Choroid plexus epithelial cell (primary cell): ENCODE results near the gene CKAP5.
"Not testable (repeated sequence)": the region's sequence is repeated elsewhere in the genome, so short reads cannot be mapped to it uniquely, and the experiment has no call there.

Source experiments
- DNase-seq: peaks from one replicate; pipeline ENCODE4 v3.0.0-alpha.2; 2010; ENCODE audit warnings: low read depth
- H3K4me3 ChIP-seq: 2 replicates; pipeline ENCODE4 v1.5.1; 2011; ENCODE audit warnings: low read depth, mild to moderate bottlenecking, control low read depth, low read length, moderate library complexity
- CTCF ChIP-seq: conservative IDR thresholded peaks from 2 replicates; pipeline ENCODE4 v1.5.1; 2011; ENCODE audit warnings: low read depth, mild to moderate bottlenecking, control low read depth, inconsistent platforms, low read length, moderate library complexity

CKAP5 gene

GRCh38 chr11:46712874-46713576 lies 133.1 kb downstream of the CKAP5 start:
- no peak overlapping the region for H3K4me3 ChIP-seq
- no peak for TF ChIP-seq CTCF
- no peak for DNase-seq

- peak; percentile 58 for DNase-seq
- no peak for TF ChIP-seq CTCF
- H3K4me3 ChIP-seq = no peak overlapping the region
Observed at GRCh38 chr11:46711303-46711702, 134.8 kb downstream of the CKAP5 start.

- no peak for TF ChIP-seq CTCF
- peak; percentile 97 for DNase-seq
- no peak overlapping the region for H3K4me3 ChIP-seq
Observed at GRCh38 chr11:46710821-46711269, 135.2 kb downstream of the CKAP5 start.

- H3K4me3 ChIP-seq, DNase-seq: not testable (repeated sequence)
Observed at GRCh38 chr11:46709351-46709750, 136.7 kb downstream of the CKAP5 start.

GRCh38 chr11:46706886-46707285 lies 139.2 kb downstream of the CKAP5 start:
- H3K4me3 ChIP-seq = no peak overlapping the region
- TF ChIP-seq CTCF = no peak
- no peak for DNase-seq

GRCh38 chr11:46705070-46705688 lies 140.9 kb downstream of the CKAP5 start:
- no peak for TF ChIP-seq CTCF
- H3K4me3 ChIP-seq = no peak overlapping the region
- no peak for DNase-seq

DNA sequence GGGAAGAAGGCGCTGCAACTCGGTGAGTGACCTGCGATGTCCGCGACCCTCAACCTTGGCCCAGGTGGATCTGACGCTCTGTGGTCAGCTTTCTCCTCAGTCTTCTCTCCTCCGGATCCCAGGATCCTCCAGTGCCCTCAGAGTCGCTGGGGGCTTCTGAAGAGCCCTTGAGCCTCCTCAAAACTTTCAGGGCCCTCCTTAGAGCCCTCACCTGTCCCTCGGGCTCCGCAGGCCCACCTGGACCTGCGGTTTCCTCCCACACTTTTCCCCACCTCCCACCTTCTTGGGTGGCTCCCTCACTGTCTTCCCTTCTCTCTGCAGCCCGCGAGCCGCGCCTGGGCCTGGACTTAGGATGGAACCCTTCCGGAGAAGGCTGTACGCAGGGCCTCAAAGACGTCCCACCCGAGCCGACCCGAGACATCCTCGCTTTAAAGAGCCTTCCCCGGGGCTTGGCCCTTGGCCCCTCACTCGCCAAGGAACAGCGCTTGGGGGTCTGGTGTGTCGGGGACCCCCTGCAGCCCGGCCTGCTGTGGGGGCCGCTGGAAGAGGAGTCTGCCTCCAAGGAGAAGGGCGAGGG lies 144.9 kb downstream of the CKAP5 start:
- no peak for TF ChIP-seq CTCF
- H3K4me3 ChIP-seq = peak overlapping the region; percentile 96
- DNase-seq = no peak
